ENCODE measurements around the gene HCFC1.

DNA sequence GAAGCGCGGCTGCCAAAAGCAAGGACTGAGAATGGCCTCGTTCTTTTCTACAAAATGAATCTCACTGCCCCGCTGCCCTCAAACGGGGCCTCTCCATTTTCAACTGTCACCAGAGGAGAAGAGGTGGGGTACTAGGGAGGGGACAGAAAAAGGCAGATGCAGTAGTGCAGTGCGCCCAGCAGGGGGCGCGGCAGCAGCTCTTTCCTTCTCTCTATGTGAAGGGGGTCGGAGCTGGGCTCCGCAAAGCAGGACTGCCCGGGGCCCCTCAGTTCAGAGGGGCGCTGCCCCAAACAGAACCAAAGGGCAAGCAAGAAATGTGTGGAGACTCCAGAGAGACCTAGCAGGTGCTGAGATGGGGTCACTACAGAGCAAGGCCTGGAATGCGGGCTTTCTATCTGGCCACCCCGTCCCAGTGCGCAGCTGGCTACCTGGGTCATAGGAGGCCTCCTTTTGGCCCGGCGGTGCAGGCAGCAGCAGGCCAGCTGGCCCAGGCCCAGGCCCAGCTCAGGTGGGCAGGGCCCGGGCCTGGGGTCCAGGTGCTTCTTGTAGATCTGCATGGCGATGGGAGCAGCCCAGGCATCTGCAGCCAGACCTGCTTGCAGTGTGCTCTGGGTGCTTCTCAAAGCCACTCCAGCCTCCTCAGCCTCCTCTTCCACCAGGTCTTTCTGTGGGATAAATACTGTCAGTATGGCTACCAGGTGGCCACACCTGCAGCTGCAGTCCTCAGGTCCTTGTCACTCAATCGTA lies 42.2 kb upstream of the HCFC1 start:
- no peak for TF ChIP-seq TAF1 (IDR thresholded peaks at IDR 0.05; ENCODE audit: borderline replicate concordance, low read depth, low read length)
- no peak for TF ChIP-seq POLR2AphosphoS5 (IDR thresholded peaks at IDR 0.05; ENCODE audit: low read depth, low read length)
- no peak for TF ChIP-seq POLR2A (IDR thresholded peaks at IDR 0.05; ENCODE audit: low read depth, low read length)
